HFF-Myc (cell line): Measurements from ENCODE around the gene OR1E1.
"Not testable (repeated sequence)": the region's sequence is repeated elsewhere in the genome, so short reads cannot be mapped to it uniquely, and the experiment has no call there.

Experiments
- DNase-seq: peaks from one replicate; pipeline ENCODE4 v3.0.0-alpha.2; 2011; ENCODE audit warnings: low read depth; ENCODE audit errors: extremely low read depth
- H3K4me3 ChIP-seq: replicated peaks from 2 replicates; pipeline ENCODE4 v1.5.1; 2011; ENCODE audit warnings: low read depth, mild to moderate bottlenecking, control low read depth, low read length
- TF ChIP-seq, protein P1 (sequence below): IDR thresholded peaks from 2 replicates; pipeline ENCODE4 v1.5.1; 2012; ENCODE audit warnings: mild to moderate bottlenecking, low read depth, low read length, control low read depth; ENCODE audit errors: missing control alignments

OR1E1 gene, protein sequence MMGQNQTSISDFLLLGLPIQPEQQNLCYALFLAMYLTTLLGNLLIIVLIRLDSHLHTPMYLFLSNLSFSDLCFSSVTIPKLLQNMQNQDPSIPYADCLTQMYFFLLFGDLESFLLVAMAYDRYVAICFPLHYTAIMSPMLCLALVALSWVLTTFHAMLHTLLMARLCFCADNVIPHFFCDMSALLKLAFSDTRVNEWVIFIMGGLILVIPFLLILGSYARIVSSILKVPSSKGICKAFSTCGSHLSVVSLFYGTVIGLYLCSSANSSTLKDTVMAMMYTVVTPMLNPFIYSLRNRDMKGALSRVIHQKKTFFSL

DNA sequence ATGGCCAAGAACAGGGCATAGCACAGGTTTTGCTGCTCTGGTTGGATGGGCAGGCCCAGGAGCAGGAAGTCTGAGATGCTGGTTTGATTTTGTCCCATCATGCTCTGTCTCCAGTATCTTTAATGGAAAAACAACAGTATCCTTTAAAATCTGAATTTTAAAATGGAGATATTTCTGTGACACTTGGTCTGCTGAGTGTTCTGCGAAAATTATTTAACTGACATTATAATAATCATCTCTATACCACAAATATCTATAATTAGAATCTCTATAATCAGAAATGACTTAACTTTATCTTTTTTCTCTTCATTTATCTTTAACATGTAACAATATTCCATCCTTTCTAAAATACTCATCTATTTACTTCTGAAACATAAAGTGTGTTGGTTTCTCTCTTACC is at the start of gene OR1E1:
Gene OR1E1 (minus strand): TSS at position 101 of the 400 bp plus-strand sequence. CDS start 0 bp downstream, at position 101.
- no peak for DNase-seq
- TF ChIP-seq, protein P1, sequence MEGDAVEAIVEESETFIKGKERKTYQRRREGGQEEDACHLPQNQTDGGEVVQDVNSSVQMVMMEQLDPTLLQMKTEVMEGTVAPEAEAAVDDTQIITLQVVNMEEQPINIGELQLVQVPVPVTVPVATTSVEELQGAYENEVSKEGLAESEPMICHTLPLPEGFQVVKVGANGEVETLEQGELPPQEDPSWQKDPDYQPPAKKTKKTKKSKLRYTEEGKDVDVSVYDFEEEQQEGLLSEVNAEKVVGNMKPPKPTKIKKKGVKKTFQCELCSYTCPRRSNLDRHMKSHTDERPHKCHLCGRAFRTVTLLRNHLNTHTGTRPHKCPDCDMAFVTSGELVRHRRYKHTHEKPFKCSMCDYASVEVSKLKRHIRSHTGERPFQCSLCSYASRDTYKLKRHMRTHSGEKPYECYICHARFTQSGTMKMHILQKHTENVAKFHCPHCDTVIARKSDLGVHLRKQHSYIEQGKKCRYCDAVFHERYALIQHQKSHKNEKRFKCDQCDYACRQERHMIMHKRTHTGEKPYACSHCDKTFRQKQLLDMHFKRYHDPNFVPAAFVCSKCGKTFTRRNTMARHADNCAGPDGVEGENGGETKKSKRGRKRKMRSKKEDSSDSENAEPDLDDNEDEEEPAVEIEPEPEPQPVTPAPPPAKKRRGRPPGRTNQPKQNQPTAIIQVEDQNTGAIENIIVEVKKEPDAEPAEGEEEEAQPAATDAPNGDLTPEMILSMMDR, result no peak
- no peak within 1 kb of the TSS for H3K4me3 ChIP-seq

DNA sequence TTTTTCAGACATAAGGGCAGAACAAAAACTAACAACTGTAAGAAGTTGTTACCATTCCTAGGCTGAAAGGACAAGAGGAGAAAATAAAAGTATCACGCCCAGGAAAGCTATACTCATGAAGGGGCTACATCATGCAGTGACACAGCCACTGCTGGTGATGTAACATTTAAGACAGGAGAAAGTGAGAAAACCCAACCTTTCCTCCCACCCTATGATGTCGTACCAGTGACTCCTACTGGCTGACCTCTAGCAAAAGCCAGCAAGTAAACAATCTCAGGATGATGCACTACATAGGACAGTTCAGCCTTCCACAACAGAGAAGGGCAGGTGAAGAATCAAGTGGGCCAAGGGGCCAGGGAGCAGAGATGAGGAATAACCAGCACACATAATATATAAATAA is 49.4 kb upstream of the OR1E1 start:
- TF ChIP-seq, protein P1, result no peak
- DNase-seq, result no peak
- H3K4me3 ChIP-seq, result no peak overlapping the region

DNA sequence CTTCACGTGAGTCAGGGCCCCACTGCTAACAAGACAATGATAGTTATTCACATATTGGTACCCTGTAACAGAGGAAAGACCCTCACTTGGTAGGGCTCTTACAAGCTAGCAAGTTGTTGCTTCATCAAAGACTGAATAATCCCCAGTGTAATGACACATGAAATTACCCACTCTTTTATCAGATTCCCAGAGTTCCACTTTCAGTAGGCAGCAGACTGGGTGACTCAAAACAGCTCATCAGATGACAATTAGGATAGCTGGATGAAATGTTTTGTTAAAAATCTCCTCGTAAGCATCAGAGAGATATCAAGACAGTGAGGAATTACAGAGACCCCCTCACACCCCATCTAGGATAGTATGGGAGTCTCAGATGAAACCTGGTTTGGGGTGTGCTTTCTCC is 42.2 kb upstream of the OR1E1 start:
- TF ChIP-seq, protein P1, result no peak
- DNase-seq, result no peak
- H3K4me3 ChIP-seq, result no peak overlapping the region

DNA sequence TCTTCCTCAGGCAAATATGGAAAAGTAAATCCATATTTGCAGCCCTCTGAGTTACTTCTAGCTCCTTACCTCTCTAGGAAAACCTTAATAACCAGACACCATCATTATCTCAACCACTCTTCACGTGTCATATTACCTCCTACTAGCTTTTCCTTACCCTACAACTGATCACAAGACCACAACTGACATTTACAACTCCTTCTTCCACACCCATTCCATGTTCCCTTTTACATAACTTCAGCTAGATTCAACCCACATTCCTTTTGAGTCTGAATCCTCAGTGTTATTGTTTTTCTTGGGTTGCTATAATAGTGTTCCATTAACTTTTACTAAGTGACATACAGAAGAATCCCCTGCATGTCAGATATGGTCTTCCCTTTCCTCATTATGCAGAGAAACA is 40.2 kb upstream of the OR1E1 start:
- no peak overlapping the region for H3K4me3 ChIP-seq
- TF ChIP-seq, protein P1, result no peak
- no peak for DNase-seq

DNA sequence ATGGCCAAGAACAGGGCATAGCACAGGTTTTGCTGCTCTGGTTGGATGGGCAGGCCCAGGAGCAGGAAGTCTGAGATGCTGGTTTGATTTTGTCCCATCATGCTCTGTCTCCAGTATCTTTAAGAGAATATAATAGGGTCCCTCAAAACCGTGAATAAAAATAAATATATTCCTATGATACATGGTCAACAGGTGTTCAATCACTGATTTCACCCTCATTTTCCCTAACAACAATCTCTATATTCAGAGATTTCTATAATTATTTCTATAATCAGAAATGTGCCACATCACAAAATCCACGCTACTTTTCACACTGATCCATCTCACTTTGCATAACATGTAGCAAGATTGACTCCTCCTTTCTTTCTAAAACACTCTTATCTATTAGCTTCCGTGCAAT is 35.5 kb upstream of the OR1E1 start, which contains the start of gene OR1E2:
Gene OR1E2 (minus strand): TSS at position 101 of the 400 bp plus-strand sequence. CDS start 0 bp downstream, at position 101.
- H3K4me3 ChIP-seq, result no peak within 1 kb of the TSS
- DNase-seq, result no peak
- TF ChIP-seq, protein P1, result no peak

DNA sequence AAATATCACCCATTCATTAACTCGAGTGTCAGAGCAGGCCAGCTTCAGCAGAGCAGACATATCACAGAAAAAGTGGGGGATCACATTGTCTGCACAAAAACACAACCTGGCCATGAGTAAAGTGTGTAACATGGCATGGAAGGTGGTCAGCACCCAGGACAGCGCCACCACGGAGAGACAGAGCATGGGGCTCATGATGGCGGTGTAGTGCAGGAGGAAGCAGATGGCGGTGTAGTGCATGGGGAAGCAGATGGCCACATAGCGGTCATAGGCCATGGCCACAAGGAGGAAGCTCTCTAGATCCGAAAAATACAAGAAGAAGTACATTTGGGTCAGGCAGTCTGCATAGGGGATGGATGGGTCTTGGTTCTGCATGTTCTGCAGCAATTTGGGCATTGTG is 35.0 kb upstream of the OR1E1 start:
- not testable (repeated sequence) for H3K4me3 ChIP-seq, DNase-seq

DNA sequence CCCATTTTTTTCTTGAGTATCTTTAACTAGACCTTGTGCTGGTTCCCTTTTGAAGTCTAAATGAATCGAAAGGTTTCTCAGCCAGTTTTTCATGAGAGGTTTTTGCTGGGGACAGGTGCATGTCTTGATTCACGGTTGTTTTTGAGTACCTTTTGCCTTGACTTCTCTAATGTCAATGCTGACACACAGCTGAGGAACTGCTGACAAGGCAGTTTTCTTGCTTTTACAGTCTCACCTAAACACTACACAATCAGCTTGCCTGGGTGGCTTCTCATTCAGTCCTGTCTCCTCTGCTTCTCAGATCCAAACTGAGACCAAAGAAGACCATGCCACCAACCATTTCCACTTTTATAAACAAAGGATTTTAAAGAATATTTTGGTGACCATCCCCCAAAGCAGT is 20.0 kb upstream of the OR1E1 start:
- DNase-seq, result no peak
- no peak overlapping the region for H3K4me3 ChIP-seq
- TF ChIP-seq, protein P1, result no peak
